22Rv1 (cell line): ENCODE data around the gene SEC14L1.

Experiments
- CTCF ChIP-seq: fragments of 450-650 bp; IDR thresholded peaks from 2 replicates; pipeline ENCODE4 v1.5.1; 2017; ENCODE audit warnings: mild to moderate bottlenecking
- ZFX ChIP-seq: fragments of 450-650 bp; IDR thresholded peaks from 2 replicates; pipeline ENCODE4 v1.6.1; 2017; ENCODE audit warnings: antibody characterized with exemption, borderline replicate concordance

GRCh38 chr17:77120868-77121267 lies 19.9 kb upstream of the SEC14L1 start:
- TF ChIP-seq CTCF, result no peak
- no peak for TF ChIP-seq ZFX
